Measurements from ENCODE around the gene ZNF22.
A peak's percentile ranks its signal among the peaks of the same experiment; 100 is the strongest.
"Not testable (repeated sequence)": the region's sequence is repeated elsewhere in the genome, so short reads cannot be mapped to it uniquely, and the experiment has no call there.

ZNF22 gene

GRCh38 chr10:45008524-45009161 is 7.9 kb downstream of the ZNF22 start:
- in situ Hi-C loops (cut with HindIII; ENCODE audit: low sequenced_read_pairs), result no loop called here
- TF ChIP-seq CTCF (IDR thresholded peaks at IDR 0.05; ENCODE audit: low read depth, low read length, missing control alignments), result peak; percentile 78
- no peak overlapping the region for H3K4me3 ChIP-seq (ENCODE audit: low read depth, low read length)
- DNase-seq (ENCODE audit: low read depth), result peak; percentile 80

GRCh38 chr10:45014557-45014956 is 13.8 kb downstream of the ZNF22 start:
- DNase-seq (ENCODE audit: low read depth); H3K4me3 ChIP-seq (ENCODE audit: low read depth, low read length); in situ Hi-C loops (cut with HindIII; ENCODE audit: low sequenced_read_pairs): not testable (repeated sequence)

- H3K4me3 ChIP-seq (ENCODE audit: low read depth, low read length), result no peak overlapping the region
- in situ Hi-C loops (cut with HindIII; ENCODE audit: low sequenced_read_pairs), result no loop called here
- no peak for TF ChIP-seq CTCF (IDR thresholded peaks at IDR 0.05; ENCODE audit: low read depth, low read length, missing control alignments)
- DNase-seq (ENCODE audit: low read depth), result no peak
Observed at GRCh38 chr10:45015590-45015989, 14.9 kb downstream of the ZNF22 start.

GRCh38 chr10:45023426-45023825 is 22.7 kb downstream of the ZNF22 start:
- no peak overlapping the region for H3K4me3 ChIP-seq (ENCODE audit: low read depth, low read length)
- no peak for TF ChIP-seq CTCF (IDR thresholded peaks at IDR 0.05; ENCODE audit: low read depth, low read length, missing control alignments)
- no peak for DNase-seq (ENCODE audit: low read depth)
- in situ Hi-C loops (cut with HindIII; ENCODE audit: low sequenced_read_pairs), result no loop called here

GRCh38 chr10:45034301-45034700 is 33.6 kb downstream of the ZNF22 start:
- no peak for TF ChIP-seq CTCF (IDR thresholded peaks at IDR 0.05; ENCODE audit: low read depth, low read length, missing control alignments)
- H3K4me3 ChIP-seq (ENCODE audit: low read depth, low read length), result no peak overlapping the region
- no peak for DNase-seq (ENCODE audit: low read depth)
- in situ Hi-C loops (cut with HindIII; ENCODE audit: low sequenced_read_pairs), result no loop called here

GRCh38 chr10:45035673-45036072 is 35.0 kb downstream of the ZNF22 start:
- no peak for TF ChIP-seq CTCF (IDR thresholded peaks at IDR 0.05; ENCODE audit: low read depth, low read length, missing control alignments)
- in situ Hi-C loops (cut with HindIII; ENCODE audit: low sequenced_read_pairs), result no loop called here
- no peak for DNase-seq (ENCODE audit: low read depth)

GRCh38 chr10:45040921-45041542 is 40.3 kb downstream of the ZNF22 start:
- no peak for TF ChIP-seq CTCF (IDR thresholded peaks at IDR 0.05; ENCODE audit: low read depth, low read length, missing control alignments)
- in situ Hi-C loops (cut with HindIII; ENCODE audit: low sequenced_read_pairs), result no loop called here
- no peak overlapping the region for H3K4me3 ChIP-seq (ENCODE audit: low read depth, low read length)
- no peak for DNase-seq (ENCODE audit: low read depth)

More at GRCh38 chr10:45035673-45036072, 35.0 kb downstream of the ZNF22 start:
- no peak overlapping the region for H3K4me3 ChIP-seq (ENCODE audit: low read depth, low read length)
